ENCODE results near the gene TNRC6C. TPM values are rescaled to one million over a fixed set of nuclear protein-coding genes. Genes with fewer than 3 reads are reported as not detected.

The TNRC6C gene
- total RNA-seq, 4 donors from 2014 or later: 9.7 to 70.1 (median 23.2) TPM

GRCh38 chr17:78128551-78129350 is 170.2 kb downstream of the TNRC6C start, which contains the start of gene TMC6:
Gene TMC6, minus strand, starts transcription at chr17:78128755. Its CDS starts 1,923 bp downstream, at chr17:78126832.
- Histone ChIP-seq H3K27me3 (no peaks in the 10 kb centered on the region), H3K36me3 (peaks cover 0 to 22% (median 0%) of the 10 kb centered on the region in 3 donors), H3K4me1 (peaks cover 7 to 72% (median 63%) of the 10 kb centered on the region in 4 donors), H3K27ac (peak within 1 kb of the TSS; percentile 84 to 99 (median 90)), H3K9me3 (no peaks in the 10 kb centered on the region), H3K4me3 (peak within 1 kb of the TSS; percentile 59 to 97 (median 82))
- peak; percentile 84 to 89 (median 88) for DNase-seq
- TF ChIP-seq POLR2A (IDR thresholded peaks at IDR 0.05) (peak; percentile 76), CTCF (IDR thresholded peaks at IDR 0.05) (no peak)

- DNase-seq: peak in 2 of 3 donors; percentile 79 to 81
- peaks cover 0 to 15% (median 0%) of the 10 kb centered on the region in 3 donors for H3K36me3 ChIP-seq
- no peak for TF ChIP-seq CTCF (IDR thresholded peaks at IDR 0.05)
- no peaks in the 10 kb centered on the region for H3K9me3 ChIP-seq
- peaks cover 7 to 72% (median 62%) of the 10 kb centered on the region in 4 donors for H3K4me1 ChIP-seq
- H3K4me3 ChIP-seq: peak overlapping the region in 3 of 4 donors; percentile 59 to 97 (median 95)
- no peaks in the 10 kb centered on the region for H3K27me3 ChIP-seq
- H3K27ac ChIP-seq: peak overlapping the region; percentile 84 to 99 (median 90)
Measured at GRCh38 chr17:78129351-78130089, 171.0 kb downstream of the TNRC6C start.

- Histone ChIP-seq H3K27ac (peak overlapping the region; percentile 84 to 99 (median 90)), H3K9me3 (no peaks in the 10 kb centered on the region), H3K4me3 (peak overlapping the region; percentile 46 to 97 (median 50)), H3K36me3 (peaks cover 0 to 11% (median 0%) of the 10 kb centered on the region in 3 donors), H3K4me1 (peaks cover 7 to 67% (median 56%) of the 10 kb centered on the region in 4 donors), H3K27me3 (no peaks in the 10 kb centered on the region)
- TF ChIP-seq CTCF (IDR thresholded peaks at IDR 0.05): no peak
- TF ChIP-seq POLR2A (IDR thresholded peaks at IDR 0.05): no peak
- peak in 1 of 3 donors; percentile 38 for DNase-seq
Measured at GRCh38 chr17:78130090-78130436, 171.6 kb downstream of the TNRC6C start.

DNA sequence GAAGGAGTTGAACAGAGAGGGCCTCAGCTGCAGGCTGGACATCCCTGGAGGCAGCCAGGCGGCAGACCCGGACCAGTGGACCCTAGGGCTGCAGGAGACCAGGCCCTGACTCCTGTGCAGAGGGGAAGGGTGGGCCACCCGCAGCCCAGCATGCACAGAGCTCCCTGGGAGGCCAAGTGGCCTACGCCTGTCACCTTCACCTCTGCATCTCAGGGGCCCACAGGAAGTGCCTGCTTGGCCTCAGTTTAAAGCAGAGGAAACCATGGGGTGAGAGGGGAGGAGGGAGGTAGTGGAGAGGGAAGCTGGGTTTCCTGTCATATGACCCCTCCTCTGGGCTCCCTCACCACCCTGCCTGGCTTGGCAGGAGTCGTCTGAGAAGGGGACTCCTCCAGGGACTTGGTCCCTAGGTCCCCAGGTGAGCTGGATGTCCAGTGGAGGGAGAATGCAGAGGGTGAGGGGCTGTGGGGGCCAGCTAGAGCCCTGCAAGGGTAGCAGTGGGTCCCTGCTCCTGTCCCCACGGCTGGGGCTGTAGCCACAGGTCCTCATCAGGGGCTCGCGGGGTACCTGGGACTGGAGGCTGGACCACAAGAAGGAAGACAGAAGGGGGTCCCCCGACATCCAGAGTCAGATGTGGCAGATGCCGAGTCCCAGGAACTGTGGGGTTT is 172.1 kb downstream of the TNRC6C start, which contains the start of gene TMC8:
Gene TMC8 (plus strand): TSS at position 335 of the 665 bp plus-strand sequence. CDS start 818 bp downstream, outside the sequence.
- H3K27me3 ChIP-seq: no peaks in the 10 kb centered on the region
- H3K9me3 ChIP-seq: no peaks in the 10 kb centered on the region
- peak within 1 kb of the TSS; percentile 46 to 97 (median 50) for H3K4me3 ChIP-seq
- H3K36me3 ChIP-seq: peaks cover 0 to 7% (median 0%) of the 10 kb centered on the region in 3 donors
- peaks cover 7 to 62% (median 51%) of the 10 kb centered on the region in 4 donors for H3K4me1 ChIP-seq
- peak in 2 of 3 donors; percentile 91 to 93 for DNase-seq
- peak within 1 kb of the TSS; percentile 84 to 99 (median 90) for H3K27ac ChIP-seq
- TF ChIP-seq POLR2A (IDR thresholded peaks at IDR 0.05): peak in 1 of 2 donors; percentile 26
- TF ChIP-seq CTCF (IDR thresholded peaks at IDR 0.05): no peak
